Panc1 (cell line): ENCODE measurements around the gene OSBPL8. TPM values are rescaled to one million over a fixed set of nuclear protein-coding genes. Genes with fewer than 3 reads are reported as not detected.

ENCODE experiments used
- ATAC-seq: fragments of 200-7000 bp; cut with Tn5 transposase; 2 replicates; pipeline ENCODE4 v1.9.1; 2020; ENCODE audit warnings: mild to moderate bottlenecking, moderate library complexity
- BruUV-seq: library from RNA; stranded (reverse); fragments of 400-500 nt; replicated peaks from 2 replicates; lab custom pipeline; 2021; lab: Mats Ljungman, UMichigan
- CTCF ChIA-PET: fragments of 300-600 bp; sonication (Branson Sonifier 250); formaldehyde crosslinking; loops from one replicate; lab custom pipeline; 2022; ENCODE audit warnings: antibody characterized with exemption; lab: Charles Lee
- POLR2A ChIA-PET: fragments of 300-600 bp; sonication (Branson Sonifier 250); formaldehyde crosslinking; loops from one replicate; lab custom pipeline; 2022; ENCODE audit warnings: antibody characterized with exemption; lab: Charles Lee
- DNase-seq: peaks from one replicate; pipeline ENCODE4 v3.0.0-alpha.2; 2010; ENCODE audit warnings: low read depth, low spot score
- H3K27ac ChIP-seq: 2 replicates; pipeline ENCODE4 v1.5.1; 2011; ENCODE audit warnings: mild to moderate bottlenecking, low read length, inconsistent platforms
- H3K27me3 ChIP-seq: fragments of 200-500 bp; sonication (Bioruptor generic); 2 replicates; pipeline ENCODE4 v1.6.0; 2014; ENCODE audit warnings: low read length, inconsistent platforms; ENCODE audit not compliant: control insufficient read depth, insufficient read depth
- H3K36me3 ChIP-seq: fragments of 200-500 bp; sonication (Bioruptor generic); 2 replicates; pipeline ENCODE4 v1.5.1; 2014; ENCODE audit warnings: inconsistent platforms, mild to moderate bottlenecking, low read length, moderate library complexity; ENCODE audit not compliant: control insufficient read depth, insufficient read depth
- H3K4me1 ChIP-seq: 2 replicates; pipeline ENCODE4 v1.5.1; 2011; ENCODE audit warnings: inconsistent platforms, mild to moderate bottlenecking, low read length, moderate library complexity; ENCODE audit not compliant: control insufficient read depth, insufficient read depth
- H3K4me3 ChIP-seq, 2 experiments: 2 replicates each; pipeline ENCODE4 v1.5.1; 2011 to 2012; ENCODE audit warnings: low read depth in 2 of 2, low read length in 2 of 2, mild to moderate bottlenecking in 2 of 2, inconsistent platforms in 1 of 2, moderate library complexity in 1 of 2
- H3K9me3 ChIP-seq: fragments of 200-500 bp; sonication (Bioruptor generic); 2 replicates; pipeline ENCODE4 v1.5.1; 2014; ENCODE audit warnings: low read depth, mild to moderate bottlenecking, inconsistent platforms, low read length, moderate library complexity; ENCODE audit not compliant: control insufficient read depth, insufficient read depth
- CTCF ChIP-seq: fragments of 450-650 bp; IDR thresholded peaks from 2 replicates; pipeline ENCODE4 v1.5.1; 2017; ENCODE audit warnings: mild to moderate bottlenecking
- POLR2AphosphoS5 ChIP-seq: IDR thresholded peaks from 2 replicates; pipeline ENCODE4 v1.6.1; 2012; ENCODE audit warnings: mild to moderate bottlenecking, low read depth, low read length, moderate library complexity
- REST ChIP-seq, 2 experiments: IDR thresholded peaks; 2 replicates each; pipeline ENCODE4 v1.6.1; 2011 to 2012; ENCODE audit warnings: low read depth in 2 of 2, control low read depth in 1 of 2, low read length in 1 of 2, mild to moderate bottlenecking in 1 of 2, moderate library complexity in 1 of 2; ENCODE audit not compliant: insufficient read depth in 1 of 2
- SIN3A ChIP-seq: IDR thresholded peaks from 2 replicates; pipeline ENCODE4 v1.6.1; 2012; ENCODE audit warnings: low read depth, mild to moderate bottlenecking, low read length, moderate library complexity, borderline replicate concordance; ENCODE audit not compliant: insufficient read depth
- TCF7L2 ChIP-seq: IDR thresholded peaks from 2 replicates; pipeline ENCODE4 v1.6.1; 2011; ENCODE audit warnings: mild to moderate bottlenecking, low read depth, low read length, inconsistent platforms
- in situ Hi-C: cut with HindIII; loops from 2 replicates; pipeline ENCODE4 v1.10.0; 2016; ENCODE audit warnings: low sequenced_read_pairs, low pct_unique_long_range_greater_than_20kb
- intact Hi-C: fragments of 100-400 bp; cut with micrococcal nuclease; formaldehyde crosslinking; loops from one replicate; pipeline ENCODE4 v1.10.0; 2022; ENCODE audit not compliant: unreplicated experiment
- total RNA-seq: library from RNA; stranded (reverse); gene quantifications from one replicate; pipeline ENCODE4 v1.2.1, GENCODE V29; 2021; ENCODE audit not compliant: unreplicated experiment

OSBPL8 gene
- total RNA-seq, 1 experiment from 2014 or later, result 76.9 TPM

- no peak overlapping the region for H3K4me3 ChIP-seq
- no peak for TF ChIP-seq POLR2AphosphoS5
- no peak for TF ChIP-seq SIN3A
- no peak for TF ChIP-seq REST (IDR thresholded peaks at IDR 0.05; ENCODE audit: insufficient read depth in 1 of 2, low read depth in 2 of 2, low read length in 1 of 2)
- no peak for TF ChIP-seq TCF7L2
- TF ChIP-seq CTCF, result no peak
- ChIA-PET POLR2A (interaction anchor here (0.5 kb wide), 1 partner anchor 30 kb away, joined by 3 read pairs; no protein-coding TSS in a partner anchor), CTCF (no interaction called here)
- DNase-seq (no peak), ATAC-seq (no peak)
- H3K27me3 ChIP-seq, result no peaks in the 10 kb centered on the region
- intact Hi-C loops, result no loop called here
- H3K36me3 ChIP-seq, result no peaks in the 10 kb centered on the region
- H3K4me1 ChIP-seq, result no peaks in the 10 kb centered on the region
- H3K9me3 ChIP-seq, result no peaks in the 10 kb centered on the region
- no TSS peak for BruUV-seq
- in situ Hi-C loops, result no loop called here
- H3K27ac ChIP-seq, result no peak overlapping the region
These were observed 10.4 kb upstream of the OSBPL8 start for GRCh38 chr12:76569685-76570604.

GRCh38 chr12:76568888-76569551 is 9.4 kb upstream of the OSBPL8 start:
- Histone ChIP-seq H3K4me3 (no peak overlapping the region), H3K4me1 (no peaks in the 10 kb centered on the region), H3K9me3 (no peaks in the 10 kb centered on the region), H3K27me3 (no peaks in the 10 kb centered on the region), H3K27ac (no peak overlapping the region), H3K36me3 (no peaks in the 10 kb centered on the region)
- in situ Hi-C loops, result no loop called here
- TF ChIP-seq REST (IDR thresholded peaks at IDR 0.05; ENCODE audit: insufficient read depth in 1 of 2, low read depth in 2 of 2, low read length in 1 of 2) (no peak), SIN3A (no peak)
- no peak for ATAC-seq
- no peak for DNase-seq
- ChIA-PET CTCF (no interaction called here), POLR2A (no interaction called here)
- intact Hi-C loops, result no loop called here
- no TSS peak for BruUV-seq
